ENCODE measurements around the gene HYAL3. TPM values are rescaled to one million over a fixed set of nuclear protein-coding genes. Genes with fewer than 3 reads are reported as not detected.
A peak's percentile ranks its signal among the peaks of the same experiment; 100 is the strongest.

Gene HYAL3
- total RNA-seq: 10 to 100 TPM in 1 of 4 donors, 1 to 10 TPM in 3; 1.2 to 17.9 (median 1.8) TPM

GRCh38 chr3:50298836-50299637, at the start of gene HYAL3, which contains the start of gene NAA80:
TSS of gene HYAL3 (minus strand) at chr3:50299405. CDS start at chr3:50295602, 3,803 bp downstream.
TSS of gene NAA80 (minus strand) at chr3:50299405. CDS start at chr3:50297463, 1,942 bp downstream.
- peak within 1 kb of the TSS; percentile 42 to 82 (median 74) for H3K4me3 ChIP-seq
- peak within 1 kb of the TSS; percentile 93 to 98 (median 96) for H3K27ac ChIP-seq
- TF ChIP-seq CTCF (IDR thresholded peaks at IDR 0.05) (peak; percentile 13 to 89 (median 33)), POLR2A (IDR thresholded peaks at IDR 0.05) (peak; percentile 87 to 98), EP300 (IDR thresholded peaks at IDR 0.05) (peak; percentile 81 to 97)
- 0 to 1% methylated on average over 34 to 40 of the region's 61 CpGs for WGBS, 2 donors
- H3K36me3 ChIP-seq: peaks cover 0 to 16% (median 0%) of the 10 kb centered on the region in 3 donors
- peak; percentile 99 for DNase-seq (ENCODE audit: low spot score in 2 of 2)
- peaks cover 0 to 59% (median 40%) of the 10 kb centered on the region in 4 donors for H3K4me1 ChIP-seq
- no peaks in the 10 kb centered on the region for H3K9me3 ChIP-seq
- H3K27me3 ChIP-seq: no peaks in the 10 kb centered on the region

GRCh38 chr3:50347187-50347813, 48.1 kb upstream of the HYAL3 start:
- peaks cover 0 to 22% (median 0%) of the 10 kb centered on the region in 3 donors for H3K36me3 ChIP-seq
- TF ChIP-seq POLR2A (IDR thresholded peaks at IDR 0.05) (no peak), CTCF (IDR thresholded peaks at IDR 0.05) (peak; percentile 48 to 63 (median 52)), EP300 (IDR thresholded peaks at IDR 0.05) (no peak)
- H3K4me3 ChIP-seq: no peak overlapping the region
- 10 to 21% methylated on average over 11 to 14 of the region's 14 CpGs for WGBS, 2 donors
- DNase-seq (ENCODE audit: low spot score in 2 of 2): peak in 1 of 2 donors; percentile 62
- peak overlapping the region in 1 of 4 donors; percentile 2 for H3K27ac ChIP-seq
- no peaks in the 10 kb centered on the region for H3K9me3 ChIP-seq
- peaks cover 0 to 59% (median 22%) of the 10 kb centered on the region in 4 donors for H3K4me1 ChIP-seq
- H3K27me3 ChIP-seq: no peaks in the 10 kb centered on the region

GRCh38 chr3:50345586-50346234, 46.5 kb upstream of the HYAL3 start, which contains the start of gene ZMYND10:
TSS of gene ZMYND10 (minus strand) at chr3:50345732. CDS start at chr3:50345579, 153 bp downstream.
- TF ChIP-seq EP300 (IDR thresholded peaks at IDR 0.05): no peak
- TF ChIP-seq CTCF (IDR thresholded peaks at IDR 0.05): no peak
- TF ChIP-seq POLR2A (IDR thresholded peaks at IDR 0.05): no peak
- DNase-seq (ENCODE audit: low spot score in 2 of 2): no peak
- no peaks in the 10 kb centered on the region for H3K9me3 ChIP-seq
- WGBS, 2 donors: 10 to 17% methylated on average over 27 to 43 of the region's 45 CpGs
- peaks cover 0 to 64% (median 21%) of the 10 kb centered on the region in 4 donors for H3K4me1 ChIP-seq
- H3K4me3 ChIP-seq: peak within 1 kb of the TSS; percentile 12 to 48 (median 38)
- no peaks in the 10 kb centered on the region for H3K27me3 ChIP-seq
- H3K27ac ChIP-seq: peak within 1 kb of the TSS in 1 of 4 donors; percentile 21
- H3K36me3 ChIP-seq: peaks cover 0 to 22% (median 0%) of the 10 kb centered on the region in 3 donors

- peak overlapping the region in 1 of 4 donors; percentile 21 for H3K27ac ChIP-seq
- 68 to 77% methylated on average over 8 of the region's 8 CpGs for WGBS, 2 donors
- H3K4me3 ChIP-seq: peak overlapping the region in 1 of 4 donors; percentile 48
- H3K9me3 ChIP-seq: no peaks in the 10 kb centered on the region
- peaks cover 0 to 67% (median 19%) of the 10 kb centered on the region in 4 donors for H3K4me1 ChIP-seq
- TF ChIP-seq EP300 (IDR thresholded peaks at IDR 0.05) (no peak), CTCF (IDR thresholded peaks at IDR 0.05) (no peak), POLR2A (IDR thresholded peaks at IDR 0.05) (no peak)
- no peak for DNase-seq (ENCODE audit: low spot score in 2 of 2)
- peaks cover 0 to 22% (median 0%) of the 10 kb centered on the region in 3 donors for H3K36me3 ChIP-seq
- no peaks in the 10 kb centered on the region for H3K27me3 ChIP-seq
Measured at GRCh38 chr3:50345008-50345407, 45.8 kb upstream of the HYAL3 start.

Data from tibial nerve (tissue), 4 donors.